ENCODE measurements around the gene HS3ST1. TPM values are rescaled to one million over a fixed set of nuclear protein-coding genes. Genes with fewer than 3 reads are reported as not detected.
A peak's percentile ranks its signal among the peaks of the same experiment; 100 is the strongest.

Gene HS3ST1
- polyA plus RNA-seq, 3 donors: 0.01 to 0.02 TPM; not detected in 1

- Histone ChIP-seq H3K9me3 (replicated peaks in 1 of 2; ENCODE audit: control insufficient read depth in 1 of 2, insufficient read depth in 1 of 2, low read length in 2 of 2) (peaks cover 0 to 19% of the 10 kb centered on the region in 2 donors), H3K79me2 (ENCODE audit: insufficient read depth, low read length) (no peaks in the 10 kb centered on the region)
Observed at GRCh38 chr4:11429699-11430045, 978 bp upstream of the HS3ST1 start.

More at GRCh38 chr4:11429699-11430045, 978 bp upstream of the HS3ST1 start:
- Histone ChIP-seq H3K4me2 (replicated peaks; ENCODE audit: extremely low read depth, low read length, poor library complexity, severe bottlenecking) (peak overlapping the region; percentile 92), H4K20me1 (ENCODE audit: insufficient read depth, low read length) (no peaks in the 10 kb centered on the region), H3K4me1 (ENCODE audit: control insufficient read depth in 1 of 2, insufficient read depth in 2 of 2, low read length in 2 of 2) (peaks cover 20 to 28% of the 10 kb centered on the region in 2 donors), H2AFZ (ENCODE audit: insufficient read depth, low read depth, low read length, poor library complexity, severe bottlenecking) (peak overlapping the region; percentile 87), H3K4me3 (replicated peaks in 1 of 3; ENCODE audit: low read depth in 2 of 3, low read length in 3 of 3) (peak overlapping the region in 1 of 3 experiments; percentile 80), H3K9ac (ENCODE audit: insufficient read depth, low read length, poor library complexity, severe bottlenecking) (peak overlapping the region; percentile 57), H3K27ac (ENCODE audit: low read depth in 1 of 2, low read length in 2 of 2) (no peak overlapping the region), H3K27me3 (ENCODE audit: control insufficient read depth in 2 of 2, insufficient read depth in 2 of 2, low read length in 2 of 2) (peaks cover 43 to 52% of the 10 kb centered on the region in 2 donors), H3K36me3 (replicated peaks in 1 of 2; ENCODE audit: control insufficient read depth in 1 of 2, insufficient read depth in 2 of 2, low read length in 2 of 2) (no peaks in the 10 kb centered on the region)
- H3K27ac Mint-ChIP-seq: no peak overlapping the region
- H3K9me3 Mint-ChIP-seq: peaks cover 0 to 14% (median 5%) of the 10 kb centered on the region in 7 donors
- peak overlapping the region; percentile 81 to 95 for H3K4me3 Mint-ChIP-seq
- H3K36me3 Mint-ChIP-seq: peaks cover 4 to 9% of the 10 kb centered on the region in 2 donors
- intact Hi-C loops (cut with micrococcal nuclease): loop anchor here in 1 of 2 donors (10.0 kb wide), 3 partner anchors 75 to 875 kb away; no protein-coding TSS in a partner anchor
- no peak for DNase-seq
- TF ChIP-seq CTCF (IDR thresholded peaks at IDR 0.05): no peak
- H3K27me3 Mint-ChIP-seq (ENCODE audit: low read depth in 3 of 3): peaks cover 42 to 62% (median 46%) of the 10 kb centered on the region in 3 donors
- peaks cover 21% of the 10 kb centered on the region for H3K4me1 Mint-ChIP-seq
- WGBS (ENCODE audit: insufficient coverage): no CpG with 5 or more reads among the region's 8 CpGs

Measured in CD14-positive monocyte (primary cell).